HG02970 (cell line): ENCODE results near the gene LRRIQ1.

Experiments
- ATAC-seq: cut with Tn5 transposase; IDR thresholded peaks from one replicate; pipeline ENCODE4 v1.9.1; 2021; ENCODE audit warnings: mild to moderate bottlenecking, moderate library complexity, moderate number of reproducible peaks; ENCODE audit not compliant: unreplicated experiment, low FRiP score

The LRRIQ1 gene

GRCh38 chr12:85277900-85278597 lies 241.9 kb downstream of the LRRIQ1 start:
- ATAC-seq, result no peak

GRCh38 chr12:85278598-85279448 lies 242.7 kb downstream of the LRRIQ1 start:
- no peak for ATAC-seq

- no peak for ATAC-seq
These were observed 243.5 kb downstream of the LRRIQ1 start for GRCh38 chr12:85279449-85280164.

- ATAC-seq, result no peak
These were observed 244.2 kb downstream of the LRRIQ1 start, which contains the start of gene ALX1 for GRCh38 chr12:85280165-85280983. Gene ALX1 (plus strand): TSS chr12:85280220. CDS start chr12:85280262, 42 bp downstream.

GRCh38 chr12:85280984-85281630 lies 245.0 kb downstream of the LRRIQ1 start:
- ATAC-seq, result no peak

- no peak for ATAC-seq
These were observed 245.6 kb downstream of the LRRIQ1 start for GRCh38 chr12:85281636-85282312.

GRCh38 chr12:85283560-85283959 lies 247.4 kb downstream of the LRRIQ1 start:
- no peak for ATAC-seq
